ENCODE data around the gene LCORL.

The LCORL gene

DNA sequence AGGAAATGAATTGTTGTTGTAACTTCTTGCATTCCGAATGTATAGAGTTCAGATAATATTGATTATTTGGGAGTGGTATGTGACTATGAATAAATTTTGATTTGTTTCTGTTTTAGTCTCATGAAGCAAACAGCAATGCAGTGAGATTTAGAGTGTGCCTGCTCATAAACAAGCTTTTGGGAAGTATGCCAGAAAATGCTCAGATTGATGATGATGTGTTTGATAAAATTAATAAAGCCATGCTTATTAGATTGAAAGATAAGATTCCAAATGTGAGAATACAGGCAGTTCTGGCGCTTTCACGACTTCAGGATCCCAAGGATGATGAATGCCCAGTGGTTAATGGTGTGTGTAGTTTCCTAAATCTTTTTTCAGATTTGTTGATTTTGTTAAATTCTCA is 208.8 kb downstream of the LCORL start:
- peak overlapping the region; percentile 88 for H3K4me3 ChIP-seq (replicated peaks; ENCODE audit: low read depth, low read length)
- TF ChIP-seq, protein P1, sequence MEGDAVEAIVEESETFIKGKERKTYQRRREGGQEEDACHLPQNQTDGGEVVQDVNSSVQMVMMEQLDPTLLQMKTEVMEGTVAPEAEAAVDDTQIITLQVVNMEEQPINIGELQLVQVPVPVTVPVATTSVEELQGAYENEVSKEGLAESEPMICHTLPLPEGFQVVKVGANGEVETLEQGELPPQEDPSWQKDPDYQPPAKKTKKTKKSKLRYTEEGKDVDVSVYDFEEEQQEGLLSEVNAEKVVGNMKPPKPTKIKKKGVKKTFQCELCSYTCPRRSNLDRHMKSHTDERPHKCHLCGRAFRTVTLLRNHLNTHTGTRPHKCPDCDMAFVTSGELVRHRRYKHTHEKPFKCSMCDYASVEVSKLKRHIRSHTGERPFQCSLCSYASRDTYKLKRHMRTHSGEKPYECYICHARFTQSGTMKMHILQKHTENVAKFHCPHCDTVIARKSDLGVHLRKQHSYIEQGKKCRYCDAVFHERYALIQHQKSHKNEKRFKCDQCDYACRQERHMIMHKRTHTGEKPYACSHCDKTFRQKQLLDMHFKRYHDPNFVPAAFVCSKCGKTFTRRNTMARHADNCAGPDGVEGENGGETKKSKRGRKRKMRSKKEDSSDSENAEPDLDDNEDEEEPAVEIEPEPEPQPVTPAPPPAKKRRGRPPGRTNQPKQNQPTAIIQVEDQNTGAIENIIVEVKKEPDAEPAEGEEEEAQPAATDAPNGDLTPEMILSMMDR (IDR thresholded peaks at IDR 0.05; ENCODE audit: low read length, missing control alignments) = no peak
- peak; percentile 23 for DNase-seq (ENCODE audit: low read depth)

GRCh38 chr4:17812125-17812524 is 209.4 kb downstream of the LCORL start:
- TF ChIP-seq, protein P1 (IDR thresholded peaks at IDR 0.05; ENCODE audit: low read length, missing control alignments) = no peak
- no peak for DNase-seq (ENCODE audit: low read depth)
- H3K4me3 ChIP-seq (replicated peaks; ENCODE audit: low read depth, low read length) = peak overlapping the region; percentile 88

GRCh38 chr4:17811078-17811603 is 210.4 kb downstream of the LCORL start:
- TF ChIP-seq, protein P1 (IDR thresholded peaks at IDR 0.05; ENCODE audit: low read length, missing control alignments) = no peak
- no peak for DNase-seq (ENCODE audit: low read depth)
- H3K4me3 ChIP-seq (replicated peaks; ENCODE audit: low read depth, low read length) = peak overlapping the region; percentile 88

GRCh38 chr4:17810260-17811077 is 211.1 kb downstream of the LCORL start, which contains the start of the genes DCAF16 and NCAPG:
Gene DCAF16, minus strand, starts transcription at chr4:17810757. Its CDS starts 6,616 bp downstream, at chr4:17804141.
Gene NCAPG, plus strand, starts transcription at chr4:17810979. Its CDS starts 99 bp downstream, at chr4:17811078.
- H3K4me3 ChIP-seq (replicated peaks; ENCODE audit: low read depth, low read length) = peak within 1 kb of the TSS; percentile 88
- TF ChIP-seq, protein P1 (IDR thresholded peaks at IDR 0.05; ENCODE audit: low read length, missing control alignments) = no peak
- peak; percentile 100 for DNase-seq (ENCODE audit: low read depth)

GRCh38 chr4:17809667-17810066 is 211.9 kb downstream of the LCORL start:
- H3K4me3 ChIP-seq (replicated peaks; ENCODE audit: low read depth, low read length) = peak overlapping the region; percentile 88
- no peak for DNase-seq (ENCODE audit: low read depth)
- TF ChIP-seq, protein P1 (IDR thresholded peaks at IDR 0.05; ENCODE audit: low read length, missing control alignments) = no peak

DNA sequence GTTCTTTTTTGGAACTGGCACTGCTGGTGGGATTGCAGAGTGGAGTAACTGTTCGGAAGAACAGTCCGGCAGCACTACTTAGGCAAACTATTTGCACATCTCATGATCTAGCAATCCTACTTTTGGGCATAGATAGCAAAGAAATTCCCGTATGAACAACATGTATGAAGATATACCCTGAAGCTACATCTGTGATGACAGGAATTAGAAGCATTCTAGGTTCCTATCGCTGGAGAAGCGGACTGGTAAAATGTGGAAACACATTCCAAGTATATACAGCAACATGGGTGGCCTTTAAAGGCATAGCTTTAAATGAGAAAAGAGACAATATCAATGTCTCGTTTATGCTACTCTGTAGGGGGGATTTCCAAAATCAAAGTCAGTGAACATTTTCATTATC is 214.1 kb downstream of the LCORL start:
- TF ChIP-seq, protein P1 (IDR thresholded peaks at IDR 0.05; ENCODE audit: low read length, missing control alignments) = no peak
- peak overlapping the region; percentile 88 for H3K4me3 ChIP-seq (replicated peaks; ENCODE audit: low read depth, low read length)
- no peak for DNase-seq (ENCODE audit: low read depth)

Measured in fibroblast of pulmonary artery (primary cell).